SH-SY5Y (cell line): ENCODE data around the gene GLYATL2.

ENCODE experiments used
- GATA2 ChIP-seq: IDR thresholded peaks from 2 replicates; pipeline ENCODE4 v1.6.1; 2011; ENCODE audit warnings: mild to moderate bottlenecking, low read depth, low read length
- GATA3 ChIP-seq: IDR thresholded peaks from 2 replicates; pipeline ENCODE4 v1.6.1; 2011; ENCODE audit warnings: low read depth, mild to moderate bottlenecking, low read length, moderate library complexity

GRCh38 chr11:58864335-58864734 is 19.8 kb upstream of the GLYATL2 start:
- TF ChIP-seq GATA2 (no peak), GATA3 (no peak)
